Measurements from ENCODE around the gene RAB36.

The RAB36 gene

DNA sequence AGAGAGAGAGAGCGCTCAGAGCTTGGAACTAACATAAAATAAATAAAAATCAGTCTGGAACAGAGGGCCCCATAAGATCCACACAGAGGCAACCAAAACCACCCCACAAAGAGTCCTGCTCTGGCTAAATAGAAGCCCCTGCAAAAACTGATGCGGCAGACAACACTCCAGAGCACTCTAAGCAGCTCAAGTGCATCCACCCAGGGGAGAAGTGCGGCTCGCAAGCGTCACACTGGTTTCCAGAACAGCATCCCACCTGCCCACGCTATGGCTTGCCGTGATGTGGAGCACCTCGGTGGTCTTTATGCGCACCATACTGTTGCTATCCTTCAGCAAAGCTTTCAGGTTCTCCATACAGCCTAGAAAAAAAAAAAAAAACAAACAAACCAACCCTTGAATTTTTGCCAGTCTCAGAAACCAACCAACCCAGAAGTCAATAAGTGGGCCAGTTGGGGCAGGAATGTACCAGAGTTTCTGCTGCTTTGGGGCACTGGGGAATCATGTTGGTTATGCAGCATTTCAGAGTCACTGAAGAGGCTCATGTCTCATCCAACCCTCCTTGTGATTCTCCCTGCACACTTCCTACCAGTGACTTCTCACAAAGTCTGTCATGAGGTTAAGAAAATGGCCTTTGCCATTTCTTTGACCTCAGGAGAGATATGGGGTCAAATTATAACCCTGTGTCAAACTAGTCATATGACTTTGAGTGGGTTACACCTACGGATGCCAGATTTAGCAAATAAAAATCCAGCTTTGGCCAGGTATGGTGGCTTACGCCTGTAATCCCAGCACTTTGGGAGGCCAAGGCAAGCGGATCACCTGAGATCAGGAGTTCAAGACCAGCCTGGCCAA is 6.5 kb upstream of the RAB36 start:
- DNase-seq: no peak

DNA sequence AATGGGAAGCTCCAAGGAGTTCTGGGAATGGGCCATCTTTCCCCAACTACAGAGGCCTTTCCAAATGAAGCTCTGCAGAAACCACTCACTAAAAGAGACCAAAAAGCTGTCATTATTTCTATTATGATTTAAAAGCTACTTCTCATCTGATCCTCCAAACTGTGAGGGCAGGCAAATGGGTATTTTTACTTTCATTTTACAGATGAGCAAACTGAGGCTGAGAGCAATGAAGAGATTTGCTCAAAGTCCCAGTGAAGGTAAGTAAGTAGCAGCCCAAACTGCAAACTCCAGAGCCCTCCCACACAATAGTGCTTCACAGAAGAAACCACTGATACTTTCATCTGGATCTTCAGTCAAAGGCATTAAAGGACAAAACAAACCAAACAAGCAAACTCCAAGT is 4.9 kb upstream of the RAB36 start:
- DNase-seq: no peak

DNA sequence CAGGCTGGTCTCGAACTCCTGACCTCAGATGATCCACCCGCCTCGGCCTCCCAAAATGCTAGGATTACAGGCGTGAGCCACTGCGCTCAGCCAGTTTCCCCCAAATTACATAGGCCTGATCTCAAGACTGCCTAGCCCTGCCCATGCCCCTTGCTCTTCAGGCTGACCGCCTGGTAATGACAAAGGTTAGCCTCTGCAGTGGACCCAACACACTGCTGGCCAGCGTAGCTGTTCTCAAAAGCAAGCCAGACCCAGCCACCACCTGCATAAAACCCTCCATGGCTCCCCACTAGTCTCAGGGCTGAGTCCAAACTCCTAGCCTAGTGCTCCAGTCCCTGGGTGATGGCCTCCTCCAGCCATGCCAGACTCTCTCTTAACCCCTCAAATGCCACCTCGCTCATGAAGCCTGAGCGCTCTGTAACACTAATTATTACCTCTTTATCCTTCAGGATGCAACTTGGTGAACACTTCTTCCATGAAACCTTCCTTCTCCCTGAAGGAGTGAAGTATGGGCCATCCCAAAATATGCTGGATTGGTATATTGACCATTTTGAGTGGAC is 2.7 kb upstream of the RAB36 start:
- no peak for DNase-seq

DNA sequence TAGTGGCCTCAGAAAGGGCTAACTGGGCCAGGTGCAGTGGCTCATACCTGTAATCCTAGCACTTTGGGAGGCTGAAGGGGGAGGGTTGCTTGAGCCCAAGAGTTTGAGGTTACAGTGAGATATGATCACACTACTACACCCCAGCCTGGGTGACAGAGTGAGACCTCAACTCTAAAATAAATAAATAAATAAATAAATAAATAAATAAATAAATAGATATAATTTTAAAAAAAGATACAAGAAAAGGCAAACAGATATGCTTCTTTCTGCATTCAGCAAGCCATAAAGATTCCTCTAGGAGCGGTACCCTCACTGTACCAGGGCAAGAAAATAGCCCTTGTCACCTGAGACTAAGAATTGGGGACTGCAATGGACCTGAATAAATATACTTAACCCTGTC is 2.2 kb upstream of the RAB36 start:
- no peak for DNase-seq

DNA sequence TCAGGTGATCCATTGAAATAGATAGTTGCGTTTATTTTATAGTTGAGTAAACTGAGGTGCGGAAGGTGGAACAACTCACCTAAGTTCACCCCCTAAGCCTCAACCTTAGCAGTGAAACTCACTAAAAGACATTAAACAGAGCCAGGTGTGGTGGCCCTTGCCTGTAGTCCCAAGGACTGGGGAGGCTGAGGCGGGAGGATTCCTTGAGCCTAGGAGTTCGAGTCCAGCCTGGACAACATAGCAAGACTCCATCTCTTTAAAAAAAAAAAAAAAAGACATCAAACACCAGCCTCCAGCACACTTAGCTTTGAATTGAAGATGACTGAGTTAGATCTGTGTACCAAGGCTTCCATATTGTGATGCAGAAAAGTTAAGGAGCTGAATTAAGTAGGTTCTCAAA is 845 bp upstream of the RAB36 start:
- DNase-seq: no peak

DNA sequence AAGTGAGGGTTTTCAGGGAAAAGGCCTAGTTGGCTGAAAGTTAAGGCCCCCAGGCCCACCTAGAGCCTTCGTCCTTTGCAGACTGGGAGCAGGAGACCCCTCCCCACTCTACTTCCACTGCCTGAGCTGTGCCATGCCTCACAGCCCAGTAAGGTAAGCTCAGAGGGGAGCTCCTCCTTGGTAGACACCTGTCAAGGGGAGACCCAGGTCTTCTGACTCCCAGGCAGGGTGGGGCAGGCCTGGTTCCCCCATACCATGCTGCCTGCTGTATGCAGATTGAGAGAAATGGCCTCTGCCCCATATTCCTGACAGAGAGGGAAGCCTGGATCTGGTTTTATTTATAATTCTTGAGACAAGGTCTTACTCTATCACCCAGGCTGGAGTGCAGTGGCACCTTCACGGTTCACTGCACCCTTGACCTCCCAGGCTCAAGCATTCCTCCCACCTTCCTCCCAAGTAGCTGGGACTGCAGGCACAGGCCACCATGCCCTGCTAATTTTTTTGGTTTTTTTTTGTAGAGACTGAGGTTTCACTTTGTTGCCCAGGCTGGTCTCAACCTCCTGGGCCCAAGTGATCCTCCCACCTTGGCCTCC is 697 bp downstream of the RAB36 start:
- DNase-seq: no peak

DNA sequence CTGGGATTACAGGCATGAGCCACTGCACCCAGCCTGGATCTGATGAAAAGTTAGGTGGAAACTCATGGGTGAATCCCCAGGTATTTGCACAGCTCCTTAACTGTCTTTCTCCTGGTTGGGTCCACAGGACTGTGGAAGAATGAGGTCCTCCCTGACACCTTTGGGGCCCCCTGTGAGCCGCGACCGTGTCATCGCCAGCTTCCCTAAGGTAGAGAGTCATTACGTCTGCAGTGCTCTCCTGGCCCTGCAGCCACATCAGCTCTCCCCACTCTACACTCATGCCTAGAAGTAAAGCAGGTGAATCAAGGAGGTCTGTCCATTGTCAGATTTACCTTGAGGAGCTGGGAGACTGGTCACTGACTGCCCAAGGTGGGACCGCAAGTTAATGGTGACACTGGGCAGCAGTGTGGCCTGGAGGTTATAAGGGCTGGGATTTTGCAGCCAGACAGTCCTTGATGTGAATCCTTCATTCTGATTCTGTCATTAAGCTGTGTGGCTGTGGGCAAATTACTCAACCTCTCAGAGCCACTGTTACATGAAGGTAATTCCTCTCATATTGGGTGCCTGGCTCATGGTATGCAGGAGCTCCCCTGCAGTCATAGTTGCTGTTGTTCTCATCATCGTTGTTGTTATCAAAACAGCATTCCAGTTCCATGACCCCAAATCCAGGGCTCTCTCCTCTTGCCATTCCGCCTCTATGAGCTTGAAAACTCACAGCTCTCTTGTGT is 1.4 kb downstream of the RAB36 start:
- DNase-seq: no peak

DNA sequence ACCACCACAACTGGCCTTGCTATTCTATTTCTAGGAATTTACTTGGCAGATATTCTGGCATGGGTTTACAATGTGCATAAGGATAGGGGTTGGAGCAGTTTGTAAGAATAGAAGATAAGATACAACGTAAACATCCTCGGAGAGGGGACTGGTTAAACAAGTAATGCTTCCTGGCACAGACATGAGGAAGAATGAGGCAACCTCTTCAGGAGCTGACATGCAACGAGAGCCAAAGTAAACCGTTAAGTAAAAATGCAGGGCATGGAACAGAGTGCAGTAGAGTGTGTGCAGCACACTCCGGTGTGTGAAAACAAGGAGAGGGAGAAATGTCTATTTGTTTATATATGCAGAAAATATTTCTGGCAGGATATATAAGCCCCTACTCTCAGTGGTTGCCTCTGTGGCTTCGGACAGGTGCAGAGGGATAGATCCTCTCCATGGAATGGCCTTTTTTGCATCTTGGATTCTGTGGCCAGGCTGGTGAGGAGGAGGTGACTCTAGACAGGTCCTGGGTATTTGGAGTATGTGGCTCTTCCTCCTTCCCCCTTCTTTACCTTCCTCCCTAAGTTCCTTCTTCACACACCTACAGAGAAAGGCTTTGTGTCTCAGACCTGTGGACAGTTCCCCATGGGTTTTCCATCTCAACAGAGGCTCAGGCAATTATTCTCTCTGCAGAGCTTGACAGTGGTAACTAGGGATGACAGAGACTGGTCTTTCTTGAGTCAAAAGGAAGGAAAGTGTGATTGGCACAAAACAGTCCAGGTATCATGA is 2.5 kb downstream of the RAB36 start:
- DNase-seq: no peak

DNA sequence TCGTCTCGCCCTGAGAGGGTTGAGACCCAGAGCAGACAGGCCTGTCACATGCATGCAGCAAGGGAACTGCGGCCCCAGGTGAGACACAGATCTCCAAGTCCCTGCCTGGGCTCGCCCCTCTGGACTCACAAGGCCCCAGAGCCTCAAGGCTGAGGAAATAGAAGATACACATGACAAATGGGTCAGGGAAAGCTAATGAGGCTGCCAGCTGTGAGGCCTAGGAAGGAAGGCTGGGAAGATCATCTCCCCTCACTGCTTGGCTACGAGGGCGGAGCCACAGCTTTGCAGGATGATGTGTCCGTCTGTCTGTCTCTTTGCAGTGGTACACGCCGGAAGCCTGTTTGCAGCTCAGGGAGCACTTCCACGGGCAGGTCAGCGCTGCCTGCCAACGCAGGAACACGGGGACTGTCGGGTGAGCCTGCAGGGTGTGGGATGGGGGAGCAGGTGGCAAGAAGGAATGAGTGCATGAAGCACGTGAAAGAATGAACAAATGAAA is 4.5 kb downstream of the RAB36 start:
- no peak for DNase-seq

DNA sequence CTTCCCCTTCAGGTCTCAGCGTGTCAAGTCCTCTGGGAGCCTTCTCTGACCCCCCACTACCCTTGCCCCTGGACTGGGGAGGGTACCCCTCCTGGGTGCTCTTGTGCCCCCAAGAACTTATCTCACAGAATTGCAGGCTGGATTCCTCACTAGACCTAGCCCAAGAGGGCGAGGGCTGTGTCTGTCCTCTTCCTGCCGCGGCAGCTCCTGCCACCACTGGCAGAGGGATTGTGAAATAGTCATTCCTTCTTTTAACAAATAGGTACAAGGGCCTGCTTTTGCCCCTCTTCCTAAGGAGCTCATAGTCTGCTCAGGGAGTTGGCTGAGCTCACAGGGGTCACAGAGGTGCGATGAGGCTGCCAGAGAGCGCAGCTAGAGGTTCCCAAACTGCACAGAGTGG is 5.5 kb downstream of the RAB36 start:
- DNase-seq: no peak

DNA sequence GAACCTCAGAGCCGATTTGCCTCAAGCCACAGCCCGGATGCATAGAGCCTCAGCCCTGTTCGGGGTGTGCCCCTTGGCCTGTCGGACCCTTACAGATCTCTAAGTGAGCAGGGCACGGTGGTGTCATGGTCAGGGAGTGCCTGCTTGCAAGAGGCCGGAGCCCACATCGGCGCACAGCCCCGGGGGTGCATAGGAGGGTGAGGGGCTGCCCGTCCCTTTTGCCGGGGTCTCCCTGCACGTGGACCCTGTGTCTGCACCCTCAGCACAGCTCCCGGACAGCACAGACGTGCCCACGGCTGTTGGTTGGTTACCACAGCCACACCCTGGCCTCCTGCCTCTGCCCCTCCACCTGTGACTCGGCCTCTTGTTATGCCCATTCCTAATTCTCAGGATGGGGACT is 6.5 kb downstream of the RAB36 start:
- no peak for DNase-seq

DNA sequence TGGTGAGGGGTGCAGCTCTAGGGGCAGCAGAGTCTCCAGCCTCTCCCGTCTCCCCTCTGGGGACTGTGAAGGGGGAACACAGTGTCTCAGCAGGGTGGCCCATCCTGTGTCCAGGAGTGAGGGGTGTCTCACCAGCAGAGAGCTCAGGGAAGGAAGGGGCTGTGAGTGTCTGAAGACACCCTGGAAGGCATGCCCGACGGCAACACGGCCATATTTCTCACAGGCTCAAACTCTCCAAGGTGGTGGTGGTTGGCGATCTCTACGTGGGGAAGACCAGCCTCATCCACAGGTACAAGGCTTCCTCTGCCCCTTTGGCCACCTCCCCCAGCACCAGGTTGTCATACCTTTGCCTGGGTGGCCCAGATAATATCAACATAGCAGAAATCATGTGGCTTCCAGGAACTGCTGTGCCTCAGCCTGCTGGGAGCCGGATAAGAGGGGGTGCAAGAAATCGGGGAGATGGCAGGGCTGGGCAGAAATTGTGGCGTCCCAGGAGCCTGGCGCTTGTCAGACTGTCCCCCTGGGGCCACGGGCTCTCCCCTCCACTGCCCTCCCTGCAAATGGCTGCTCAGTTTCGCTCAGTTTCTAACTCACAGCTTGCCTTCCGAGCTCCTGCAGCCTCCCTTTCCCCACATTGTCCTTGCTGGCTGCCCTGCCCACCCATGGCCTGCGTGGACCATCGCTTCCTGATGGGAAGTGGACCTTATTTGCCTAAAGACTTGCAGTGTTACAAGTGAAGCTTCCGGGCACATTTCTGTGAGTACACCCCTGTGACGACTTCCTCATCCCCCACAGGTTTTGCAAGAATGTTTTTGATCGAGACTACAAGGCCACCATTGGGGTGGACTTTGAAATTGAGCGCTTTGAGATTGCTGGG is 7.2 kb downstream of the RAB36 start:
- no peak for DNase-seq

DNA sequence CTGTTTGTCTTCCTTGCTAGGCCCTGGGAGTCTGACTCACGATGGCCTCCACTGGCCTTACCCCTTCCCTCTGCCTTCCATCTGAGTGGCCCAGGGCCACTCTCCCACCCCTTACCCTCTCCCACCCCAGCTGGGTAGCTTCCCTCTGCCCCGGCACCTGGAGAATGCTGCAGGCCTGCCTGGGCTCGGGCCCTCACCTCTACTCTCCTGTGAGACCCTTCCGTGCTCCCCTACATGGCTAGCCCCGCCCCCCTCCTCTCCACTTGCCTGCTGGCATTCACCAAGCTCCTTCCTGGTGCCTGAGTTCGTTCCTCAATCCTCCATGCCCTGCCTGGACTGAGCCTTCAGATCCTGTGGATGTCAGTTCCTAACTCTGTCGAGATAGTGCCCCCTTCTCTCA is 8.7 kb downstream of the RAB36 start:
- no peak for DNase-seq

DNA sequence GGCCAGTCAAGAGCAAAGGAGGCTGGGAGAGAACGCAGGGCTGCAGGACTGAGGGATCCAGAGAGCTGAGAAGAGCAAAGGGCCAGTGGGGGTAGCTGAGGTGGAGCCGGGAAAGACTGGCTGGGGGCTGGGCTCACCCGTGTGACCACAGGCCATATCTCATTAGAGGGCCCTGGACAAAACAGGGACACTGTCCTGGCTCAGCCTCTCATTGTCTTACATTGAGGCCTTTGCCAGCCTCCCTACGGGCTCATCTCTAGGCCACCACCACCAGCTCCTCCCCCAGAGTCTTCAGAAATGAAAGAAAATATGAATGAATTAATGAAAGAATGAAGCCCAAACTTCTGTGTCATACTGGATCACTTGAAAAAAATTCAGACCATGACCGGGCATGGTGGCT is 9.2 kb downstream of the RAB36 start:
- no peak for DNase-seq

DNA sequence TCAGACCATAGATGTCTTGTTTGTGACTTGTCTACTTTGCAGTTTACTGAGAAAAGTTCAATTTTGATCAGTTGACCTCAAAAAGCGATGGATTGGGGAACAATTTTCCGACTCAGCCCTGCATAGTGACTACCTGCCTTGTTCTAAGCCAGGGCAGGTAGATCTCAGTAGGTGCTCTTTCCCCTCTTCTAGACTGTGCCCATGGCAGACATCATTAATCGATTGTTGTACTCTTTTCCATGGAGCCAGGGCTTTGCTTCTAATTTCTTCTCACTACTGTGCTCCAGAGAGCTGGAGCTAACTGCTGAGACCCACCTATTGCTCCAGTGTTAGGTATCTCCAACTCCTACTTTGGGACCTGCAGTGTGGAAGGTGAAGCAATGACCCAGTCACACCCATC is 9.9 kb downstream of the RAB36 start:
- no peak for DNase-seq

DNA sequence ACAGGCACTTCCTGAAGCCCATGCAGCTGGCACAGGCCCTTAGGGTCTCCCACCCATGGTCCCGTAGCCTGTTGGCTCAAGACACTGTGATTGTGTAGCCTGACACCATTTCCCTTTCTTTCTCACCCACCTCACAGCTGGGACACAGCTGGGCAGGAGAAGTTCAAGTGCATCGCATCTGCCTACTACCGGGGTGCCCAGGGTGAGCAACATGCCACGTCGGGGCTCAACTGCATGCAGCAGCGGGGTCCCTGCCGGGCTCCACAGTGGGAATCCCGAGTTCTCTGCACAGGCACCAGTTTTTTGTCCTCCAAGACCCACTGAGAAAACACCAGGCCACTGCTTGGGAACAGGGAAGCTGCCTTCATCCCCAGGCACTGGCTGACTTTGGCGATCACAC is 10.6 kb downstream of the RAB36 start:
- no peak for DNase-seq

DNA sequence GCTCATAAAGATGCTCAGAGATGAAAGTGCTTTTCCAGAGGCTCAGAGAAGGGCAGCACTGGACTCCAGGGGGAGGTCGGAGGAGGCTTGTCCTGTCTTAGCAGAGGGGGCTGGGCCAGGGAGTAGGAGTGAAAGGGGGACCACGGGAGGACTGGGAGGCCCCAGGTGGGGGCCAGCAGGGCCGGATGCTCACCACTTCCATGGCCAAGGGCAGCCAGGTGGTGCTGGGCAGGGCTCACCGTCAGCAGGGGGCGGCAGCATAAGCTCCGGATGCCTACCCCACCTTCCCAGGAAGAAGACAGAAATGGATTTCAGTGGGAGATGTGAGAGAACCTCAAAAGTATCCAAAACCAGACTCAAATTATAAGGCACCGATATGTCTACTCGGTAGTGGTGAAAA is 11.0 kb downstream of the RAB36 start:
- no peak for DNase-seq

DNA sequence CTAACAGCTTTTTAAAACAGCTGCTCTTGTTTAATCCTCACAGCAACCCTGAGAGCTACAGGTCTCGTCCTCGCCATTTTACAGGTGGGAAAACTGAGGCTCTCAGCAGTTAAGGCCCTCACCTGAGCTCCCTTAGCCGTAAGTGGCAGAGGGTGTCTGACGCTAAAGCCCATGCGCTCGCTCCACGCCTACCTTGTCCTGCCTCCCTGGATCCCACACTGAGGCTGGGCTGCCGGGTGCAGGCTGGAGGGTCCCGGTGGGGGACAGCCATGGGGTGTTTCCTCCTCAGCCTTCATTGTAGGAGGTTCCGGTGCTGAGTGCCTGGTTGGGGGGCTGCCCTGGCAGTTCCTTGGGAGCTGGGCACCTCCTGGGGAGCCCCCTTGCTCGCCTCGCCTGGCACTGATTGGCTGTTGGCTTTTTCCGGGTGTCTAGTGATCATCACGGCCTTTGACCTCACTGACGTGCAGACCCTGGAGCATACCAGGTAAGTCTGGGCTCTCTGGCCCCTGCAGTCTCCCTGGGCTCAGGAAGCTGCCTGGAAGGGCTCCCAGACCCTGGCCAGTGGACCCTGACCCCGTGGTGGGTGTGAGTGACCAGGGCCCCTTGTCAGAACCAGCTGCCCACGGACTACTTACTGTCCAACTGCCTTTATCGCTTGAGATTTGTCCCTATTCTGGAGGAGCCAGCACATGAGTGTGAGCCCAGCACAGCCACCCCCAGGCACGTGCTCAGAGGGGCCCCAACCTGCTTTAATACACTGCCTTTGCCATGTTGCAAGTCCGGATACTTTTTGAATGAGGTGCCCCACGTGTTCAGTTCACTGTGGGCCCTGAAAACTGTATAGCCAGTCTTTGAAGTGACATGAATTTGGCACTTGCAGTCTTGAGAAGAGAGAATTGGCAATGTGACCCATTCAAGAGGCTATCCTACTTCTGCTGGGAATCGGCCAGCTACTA is 12.6 kb downstream of the RAB36 start:
- no peak for DNase-seq

DNA sequence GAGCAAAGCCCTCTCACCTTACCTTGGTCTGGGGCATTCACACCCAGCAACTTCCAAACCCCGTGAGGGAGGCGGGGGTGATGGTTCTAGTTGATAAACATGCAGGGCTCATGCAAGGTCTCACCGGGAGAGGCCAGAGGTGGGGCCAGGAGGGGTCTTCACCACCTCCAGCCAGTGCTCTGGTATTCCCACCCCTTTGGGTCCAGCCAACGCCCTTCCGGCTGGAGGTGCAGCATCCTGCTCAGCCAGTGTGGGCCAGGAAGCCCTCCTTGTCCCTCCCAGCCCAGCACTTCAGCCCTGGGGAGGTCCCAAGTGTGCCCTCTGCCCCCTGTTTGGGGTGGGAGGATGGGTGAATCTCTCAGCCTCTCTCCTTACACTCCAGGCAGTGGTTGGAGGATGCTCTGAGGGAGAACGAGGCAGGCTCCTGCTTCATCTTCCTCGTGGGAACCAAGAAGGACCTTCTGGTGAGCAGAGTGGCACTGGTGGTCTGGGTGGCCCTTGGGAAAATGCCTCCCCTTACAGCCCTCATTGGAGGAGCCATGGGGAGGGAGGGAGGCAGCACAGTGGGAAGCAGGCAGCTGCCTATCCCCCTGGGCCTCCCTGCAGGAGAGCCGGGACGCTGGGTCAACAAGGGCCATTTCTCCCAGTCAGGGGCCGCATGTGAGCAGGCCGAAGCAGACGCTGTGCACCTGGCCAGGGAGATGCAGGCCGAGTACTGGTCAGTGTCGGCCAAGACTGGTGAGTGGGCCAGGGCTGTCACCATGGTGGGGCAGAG is 13.4 kb downstream of the RAB36 start:
- no peak for DNase-seq

DNA sequence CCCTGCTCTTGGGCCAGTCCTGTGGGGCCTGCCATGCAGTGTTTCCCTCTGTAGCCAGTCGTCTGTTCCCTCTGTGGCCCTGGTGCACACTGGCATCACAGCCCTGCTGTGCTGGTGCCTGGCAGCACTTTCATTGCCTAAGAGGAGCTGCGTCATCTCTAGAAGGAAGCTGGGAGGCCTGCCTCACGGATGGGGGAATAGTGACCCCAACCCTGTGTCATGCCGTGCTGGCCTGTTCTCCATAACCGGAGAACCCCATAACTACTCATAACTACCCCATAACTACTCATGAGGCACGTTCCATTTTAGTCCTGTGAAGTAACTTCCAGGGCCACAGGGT is 14.0 kb downstream of the RAB36 start:
- no peak for DNase-seq

Data from KG1 (cell line).